K562 (cell line): ENCODE measurements around the gene DKK3. TPM values are rescaled to one million over a fixed set of nuclear protein-coding genes. Genes with fewer than 3 reads are reported as not detected.

Experiments used
- DDX20 ChIP-seq: fragments of 450-650 bp; IDR thresholded peaks from 2 replicates; pipeline ENCODE4 v1.6.1; 2016; ENCODE audit warnings: missing genetic modification characterization, low read depth, mild to moderate bottlenecking, missing compliant biosample characterization, moderate library complexity
- ETV6 ChIP-seq, 3 experiments: fragments of 150-350 bp in 1 of 3; sonication (generic) in 1 of 3; formaldehyde crosslinking in 1 of 3; IDR thresholded peaks; 2 replicates each; pipeline versions ENCODE4 v1.6.1 to v1.8.0; 2014 to 2022; ENCODE audit warnings: borderline replicate concordance in 2 of 3, low read depth in 2 of 3, antibody characterized with exemption in 1 of 3, low read length in 1 of 3, mild to moderate bottlenecking in 1 of 3, missing genetic modification reagents in 1 of 3
- GATAD2A ChIP-seq: fragments of 450-650 bp; IDR thresholded peaks from 2 replicates; pipeline ENCODE4 v1.6.1; 2017
- GATAD2B ChIP-seq: fragments of 450-650 bp; IDR thresholded peaks from 2 replicates; pipeline ENCODE4 v1.6.1; 2017; ENCODE audit warnings: mild to moderate bottlenecking, borderline replicate concordance
- MBD1 ChIP-seq: fragments of 250-450 bp; sonication (Bioruptor Pico); IDR thresholded peaks from 2 replicates; pipeline ENCODE4 v1.8.0; 2022; ENCODE audit warnings: inconsistent platforms
- PCBP2 ChIP-seq: fragments of 200-400 bp; formaldehyde crosslinking; IDR thresholded peaks from 2 replicates; pipeline ENCODE4 v1.6.1; 2018; ENCODE audit warnings: low read length, low read depth, mild to moderate bottlenecking, moderate library complexity; ENCODE audit not compliant: poor library complexity, severe bottlenecking
- RREB1 ChIP-seq: fragments of 250-450 bp; sonication (Bioruptor Pico); IDR thresholded peaks from 2 replicates; pipeline ENCODE4 v1.4.0; 2020
- SMARCA5 ChIP-seq: fragments of 450-650 bp; IDR thresholded peaks from 2 replicates; pipeline ENCODE4 v1.6.1; 2016
- USF1 ChIP-seq: sonication (generic); formaldehyde crosslinking; IDR thresholded peaks from 2 replicates; pipeline ENCODE4 v1.9.0; 2022; ENCODE audit warnings: mild to moderate bottlenecking, missing genetic modification reagents
- ZNF354B ChIP-seq: fragments of 250-450 bp; sonication (Bioruptor Pico); IDR thresholded peaks from 2 replicates; pipeline ENCODE4 v1.4.0; 2020
- ZNF766 ChIP-seq: fragments of 200-800 bp; sonication (Bioruptor generic); conservative IDR thresholded peaks from 2 replicates; pipeline ENCODE4 v1.6.1; 2016; ENCODE audit warnings: missing genetic modification characterization, missing compliant biosample characterization
- polyA plus RNA-seq, 8 experiments: library from polyadenylated mRNA; depleted of rRNA in 4 of 8; stranded (reverse) in 5 of 8; unstranded in 3 of 8; fragments of >200 nt; fragmentation: Nextera tagmentation in 2 of 8; fragmentation: Illumina TruSeq in 1 of 8; extraction: Ambion mirVana in 2 of 8; extraction: Trizol in 1 of 8; gene quantifications; 2 replicates each; pipeline versions ENCODE4 v1.2.1 to v1.2.3, GENCODE V29; 2011 to 2014; ENCODE audit warnings: inconsistent platforms in 1 of 8, missing spikeins in 1 of 8
- total RNA-seq, 7 experiments: library from RNA; depleted of rRNA in 6 of 7; stranded (reverse); fragments of >200 nt in 6 of 7; fragmentation: Illumina TruSeq in 2 of 7; extraction: Trizol in 2 of 7; gene quantifications; 2 replicates each; pipeline versions ENCODE4 v1.2.1 to v1.2.3, GENCODE V29; 2011 to 2021; ENCODE audit warnings: low replicate concordance in 1 of 7

The DKK3 gene
- total and polyA plus RNA-seq, 9 of the 15 experiments (the other 6 are each of a cell fraction or from before 2014, with no cell fraction given): 0.14 to 0.85 (median 0.38) TPM; not detected in 6

- TF ChIP-seq GATAD2A (no peak), SMARCA5 (no peak), ZNF766 (CRISPR knock-in tag) (no peak), RREB1 (CRISPR knock-in tag) (no peak), USF1 (CRISPR knock-in tag) (no peak), PCBP2 (no peak), ZNF354B (CRISPR knock-in tag) (no peak), GATAD2B (no peak), DDX20 (tag) (no peak), ETV6 (IDR thresholded peaks at IDR 0.05; ENCODE audit: borderline replicate concordance in 1 of 2, low read depth in 2 of 2, low read length in 1 of 2) (no peak), ETV6 (CRISPR knock-in tag; IDR thresholded peaks at IDR 0.05; ENCODE audit: borderline replicate concordance) (no peak), MBD1 (CRISPR knock-in tag) (no peak)
These were observed 49.8 kb downstream of the DKK3 start (continued) for GRCh38 chr11:11958403-11959231.
